BJ (cell line): ENCODE results near the gene DNAL1. TPM values are rescaled to one million over a fixed set of nuclear protein-coding genes. Genes with fewer than 3 reads are reported as not detected.

ENCODE experiments used
- CTCF ChIA-PET: fragments of 350-600 bp; formaldehyde crosslinking; extraction: SDS; loops from one replicate; lab custom pipeline; 2021; ENCODE audit warnings: antibody characterized with exemption, inconsistent platforms; lab: Yijun Ruan, JAX
- POLR2A ChIA-PET: fragments of 300-600 bp; sonication (Branson Sonifier 250); formaldehyde crosslinking; extraction: SDS; loops from one replicate; lab custom pipeline; 2021; ENCODE audit warnings: antibody characterized with exemption; lab: Charles Lee
- DNase-seq: peaks from one replicate; pipeline ENCODE4 v3.0.0-alpha.2; 2011; ENCODE audit warnings: low read depth
- H3K27me3 ChIP-seq: 2 replicates; pipeline ENCODE4 v1.6.0; 2011; ENCODE audit warnings: low read length; ENCODE audit not compliant: control insufficient read depth, insufficient read depth
- H3K36me3 ChIP-seq: 2 replicates; pipeline ENCODE4 v1.5.1; 2011; ENCODE audit warnings: low read length; ENCODE audit not compliant: control insufficient read depth, insufficient read depth
- H3K4me3 ChIP-seq: 2 replicates; pipeline ENCODE4 v1.5.1; 2011; ENCODE audit warnings: low read depth, mild to moderate bottlenecking, control low read depth, low read length
- polyA plus RNA-seq: library from polyadenylated mRNA; depleted of rRNA; stranded (reverse); fragments of >200 nt; gene quantifications from 2 replicates; pipeline ENCODE4 v1.2.3, GENCODE V29; 2011
- TF ChIP-seq, protein P1 (sequence below): IDR thresholded peaks from 2 replicates; pipeline ENCODE4 v1.5.1; 2011; ENCODE audit warnings: low read depth, mild to moderate bottlenecking, control low read depth, inconsistent platforms, low read length, moderate library complexity; ENCODE audit not compliant: insufficient read depth

The DNAL1 gene
- polyA plus RNA-seq, 1 experiment, result 2.4 TPM

DNA sequence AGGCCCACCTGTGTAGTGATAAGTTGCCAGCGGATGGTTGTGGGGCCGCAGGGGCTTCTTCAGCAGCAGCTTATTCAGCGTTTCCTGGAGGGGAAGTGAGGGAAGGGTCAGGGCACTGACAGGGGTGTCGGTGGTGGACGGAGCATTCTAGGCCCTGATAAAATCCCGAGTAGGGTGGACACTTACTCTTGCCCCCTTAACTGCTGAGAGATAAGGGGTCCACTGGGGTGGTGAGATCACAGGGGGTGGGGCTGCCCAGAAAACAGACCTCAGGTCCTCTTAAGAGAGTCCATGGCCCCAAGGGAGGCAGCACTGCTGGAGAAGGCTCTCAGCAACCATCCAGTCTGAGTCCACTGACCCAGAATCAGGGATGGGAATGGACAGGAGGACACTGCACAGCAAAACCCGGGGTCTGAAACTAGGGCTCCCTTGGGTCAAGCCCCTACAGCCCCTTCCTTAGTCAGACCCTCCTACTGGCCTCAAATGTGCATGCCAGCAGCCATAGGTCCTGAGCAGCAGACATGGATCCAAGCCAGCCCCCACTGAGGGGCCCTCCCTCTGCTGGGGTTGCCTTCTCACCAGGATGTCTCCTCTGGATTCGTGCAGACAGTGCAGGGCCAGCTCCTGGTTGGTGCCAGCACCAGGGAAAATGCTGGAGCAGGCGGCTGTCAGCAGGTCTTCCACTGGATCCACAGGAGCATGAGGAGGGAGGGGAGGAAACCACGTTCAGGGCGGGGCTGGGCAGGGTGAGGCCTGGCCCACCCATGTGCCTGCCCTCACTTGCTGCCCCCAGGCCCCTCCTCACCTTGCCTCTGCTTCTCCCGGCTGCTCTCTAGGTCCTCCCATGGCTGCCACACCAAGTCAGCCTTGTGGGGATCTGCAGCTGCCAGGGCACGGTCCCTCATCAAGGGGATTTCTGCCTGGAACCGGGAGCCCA is 81.5 kb downstream of the DNAL1 start:
- no peak overlapping the region for H3K4me3 ChIP-seq
- TF ChIP-seq, protein P1, sequence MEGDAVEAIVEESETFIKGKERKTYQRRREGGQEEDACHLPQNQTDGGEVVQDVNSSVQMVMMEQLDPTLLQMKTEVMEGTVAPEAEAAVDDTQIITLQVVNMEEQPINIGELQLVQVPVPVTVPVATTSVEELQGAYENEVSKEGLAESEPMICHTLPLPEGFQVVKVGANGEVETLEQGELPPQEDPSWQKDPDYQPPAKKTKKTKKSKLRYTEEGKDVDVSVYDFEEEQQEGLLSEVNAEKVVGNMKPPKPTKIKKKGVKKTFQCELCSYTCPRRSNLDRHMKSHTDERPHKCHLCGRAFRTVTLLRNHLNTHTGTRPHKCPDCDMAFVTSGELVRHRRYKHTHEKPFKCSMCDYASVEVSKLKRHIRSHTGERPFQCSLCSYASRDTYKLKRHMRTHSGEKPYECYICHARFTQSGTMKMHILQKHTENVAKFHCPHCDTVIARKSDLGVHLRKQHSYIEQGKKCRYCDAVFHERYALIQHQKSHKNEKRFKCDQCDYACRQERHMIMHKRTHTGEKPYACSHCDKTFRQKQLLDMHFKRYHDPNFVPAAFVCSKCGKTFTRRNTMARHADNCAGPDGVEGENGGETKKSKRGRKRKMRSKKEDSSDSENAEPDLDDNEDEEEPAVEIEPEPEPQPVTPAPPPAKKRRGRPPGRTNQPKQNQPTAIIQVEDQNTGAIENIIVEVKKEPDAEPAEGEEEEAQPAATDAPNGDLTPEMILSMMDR, result no peak
- POLR2A ChIA-PET, result no interaction called here
- H3K27me3 ChIP-seq, result no peaks in the 10 kb centered on the region
- DNase-seq, result no peak
- H3K36me3 ChIP-seq, result peaks cover 55% of the 10 kb centered on the region
- CTCF ChIA-PET, result interaction anchor here (1.5 to 4.5 kb wide), 4 partner anchors 13 to 101 kb away, joined by 3 to 45 read pairs (median 5); no protein-coding TSS in a partner anchor

DNA sequence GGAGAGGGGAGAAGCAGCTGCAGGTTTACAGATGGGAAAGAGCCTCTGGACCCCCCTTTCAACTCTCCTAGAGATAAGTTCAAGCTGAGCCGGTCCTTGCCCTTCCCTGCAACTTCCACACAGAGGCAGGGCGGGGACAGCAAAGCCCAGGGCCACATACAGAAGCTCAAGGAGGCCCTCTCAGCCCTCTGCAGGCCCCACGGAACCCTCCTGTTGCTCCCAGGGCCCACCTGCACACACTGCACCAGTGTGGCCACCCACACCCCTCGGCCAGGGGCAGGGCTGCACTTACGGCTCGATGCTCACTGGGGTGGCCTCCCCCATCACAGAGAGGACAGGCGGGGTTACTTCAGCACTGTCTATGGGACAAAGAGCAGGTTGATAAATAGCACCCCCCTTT is 82.4 kb downstream of the DNAL1 start:
- POLR2A ChIA-PET, result no interaction called here
- H3K4me3 ChIP-seq, result no peak overlapping the region
- no peaks in the 10 kb centered on the region for H3K27me3 ChIP-seq
- no peak for DNase-seq
- CTCF ChIA-PET, result interaction anchor here (0.6 to 4.8 kb wide), 8 partner anchors 13 to 142 kb away, joined by 3 to 45 read pairs (median 4); no protein-coding TSS in a partner anchor
- peaks cover 49% of the 10 kb centered on the region for H3K36me3 ChIP-seq
- TF ChIP-seq, protein P1, result no peak

DNA sequence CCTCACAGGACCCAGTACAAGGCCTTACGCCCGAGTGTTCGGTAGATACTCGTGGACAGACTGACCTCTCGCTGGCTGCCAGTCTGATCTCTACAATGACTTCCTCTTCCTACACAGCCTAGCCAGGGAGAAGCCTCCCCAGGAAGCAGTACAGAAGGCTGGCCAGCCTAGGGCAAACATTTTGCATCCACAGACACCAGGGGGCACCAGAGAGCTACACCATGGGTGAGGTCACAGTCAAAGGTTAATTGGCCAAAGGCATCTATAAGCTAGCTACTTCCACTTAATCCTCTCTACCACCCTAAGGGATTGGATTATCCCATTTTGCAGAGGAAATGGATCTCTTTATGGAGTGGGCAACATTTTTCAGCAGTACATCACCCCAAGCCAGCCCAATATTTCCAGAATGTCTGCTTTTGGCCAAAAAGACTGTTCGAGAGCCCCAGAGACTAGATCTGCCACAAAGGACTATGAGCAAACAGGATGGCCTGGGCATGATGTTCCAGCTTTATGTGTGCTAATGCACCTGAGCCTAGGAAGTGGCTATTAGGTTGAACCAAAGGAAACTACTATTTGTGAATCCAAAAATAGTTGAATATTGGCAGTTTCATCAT is 84.0 kb downstream of the DNAL1 start:
- H3K36me3 ChIP-seq, result peaks cover 42% of the 10 kb centered on the region
- H3K27me3 ChIP-seq, result no peaks in the 10 kb centered on the region
- CTCF ChIA-PET, result interaction anchor here (0.7 to 4.8 kb wide), 21 partner anchors 11 to 302 kb away, joined by 3 to 45 read pairs (median 4); partner anchors contain the start of genes BBOF1 and ENTPD5
- DNase-seq, result no peak
- H3K4me3 ChIP-seq, result no peak overlapping the region
- POLR2A ChIA-PET, result no interaction called here
- TF ChIP-seq, protein P1, result peak; percentile 93

DNA sequence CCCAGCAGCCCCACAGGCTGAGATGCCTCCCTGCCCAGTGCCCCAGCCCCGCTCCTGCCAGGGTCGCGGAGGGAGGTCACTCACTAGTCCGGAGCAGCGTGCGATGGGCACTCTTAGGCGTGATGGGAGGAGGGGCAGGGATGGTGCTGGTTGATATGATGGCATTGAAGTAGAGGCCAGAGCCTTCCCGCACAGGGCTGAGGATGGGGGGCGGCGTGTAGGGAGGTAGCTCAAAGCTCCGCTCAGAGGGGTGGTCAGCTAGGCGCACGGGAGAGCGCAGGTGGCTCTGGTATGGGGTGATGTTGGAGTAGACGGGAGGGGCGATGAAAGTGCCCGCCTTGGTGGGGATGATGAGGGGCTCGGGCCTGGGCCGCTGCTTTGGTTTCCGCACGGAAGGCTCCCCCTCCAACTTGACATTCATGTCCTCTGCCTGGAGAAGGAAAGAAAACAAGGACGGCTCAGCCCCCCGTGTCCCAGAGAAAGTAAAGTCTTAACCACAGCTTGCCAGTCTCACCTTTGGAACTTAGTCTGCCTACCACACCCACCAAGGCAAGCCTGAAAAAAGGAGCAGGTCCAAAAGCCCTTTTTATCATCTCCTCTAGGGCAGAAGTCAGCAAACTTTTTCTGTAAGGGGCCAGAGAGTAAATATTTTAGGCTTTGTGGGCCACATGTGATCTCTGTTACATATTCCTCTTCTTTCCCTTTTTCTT is 84.9 kb downstream of the DNAL1 start:
- TF ChIP-seq, protein P1, result no peak
- DNase-seq, result no peak
- Histone ChIP-seq H3K4me3 (no peak overlapping the region), H3K36me3 (peaks cover 42% of the 10 kb centered on the region), H3K27me3 (no peaks in the 10 kb centered on the region)
- ChIA-PET CTCF (interaction anchor here (0.7 to 4.8 kb wide), 20 partner anchors 10 to 332 kb away, joined by 3 to 45 read pairs (median 4); a partner anchor contains a TSS), POLR2A (no interaction called here)
